Measurements from ENCODE around the gene SYT6. TPM values are rescaled to one million over a fixed set of nuclear protein-coding genes. Genes with fewer than 3 reads are reported as not detected.

Gene SYT6
- total and polyA plus RNA-seq, 10 of the 15 experiments (the other 5 are each of a cell fraction or from before 2014, with no cell fraction given): 0.05 to 0.39 TPM; not detected in 8

DNA sequence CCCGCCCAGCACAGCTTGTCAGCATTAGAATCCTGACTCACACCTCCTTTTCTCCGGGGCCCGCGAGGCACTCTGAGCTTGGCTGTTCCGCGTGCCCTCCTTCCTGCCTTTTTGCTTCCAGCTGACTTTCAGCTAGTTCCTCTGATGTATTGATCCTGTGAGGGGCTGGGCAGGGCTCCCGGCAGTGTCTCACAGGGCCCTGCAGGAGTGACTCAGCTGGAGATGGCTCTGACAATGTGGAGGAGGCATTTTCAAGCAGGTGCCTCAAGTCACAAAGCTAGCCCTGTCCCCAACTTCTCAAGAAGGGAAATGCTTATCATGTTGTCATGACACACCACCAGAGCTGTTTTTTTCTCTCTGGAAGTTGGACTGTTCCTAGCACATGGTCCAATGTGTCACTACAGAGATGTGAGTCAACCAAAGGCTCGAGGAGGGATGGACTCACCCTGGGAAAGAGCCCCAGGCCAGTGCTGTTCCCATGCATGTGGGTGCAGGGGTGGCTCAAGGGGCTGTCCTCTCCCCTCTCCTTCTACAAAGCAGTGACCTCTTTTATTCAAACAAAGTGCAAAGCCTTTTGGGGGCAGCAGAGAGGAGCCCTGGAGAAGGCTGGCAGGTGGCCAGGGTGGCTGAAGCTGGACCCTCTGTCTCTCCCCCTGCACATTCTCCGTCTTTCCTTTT is 30.6 kb downstream of the SYT6 start (continued):
- no peak for TF ChIP-seq ZBTB33 (IDR thresholded peaks at IDR 0.05)
- no peak for TF ChIP-seq NFYB (IDR thresholded peaks at IDR 0.05; ENCODE audit: insufficient read depth, low read depth, low read length)
- no peak for TF ChIP-seq MAX (IDR thresholded peaks at IDR 0.05; ENCODE audit: low read depth, low read length)
- TF ChIP-seq ZNF217 (IDR thresholded peaks at IDR 0.05): no peak
- no peak for TF ChIP-seq RELB (IDR thresholded peaks at IDR 0.05; ENCODE audit: low read depth)
- TF ChIP-seq ZZZ3 (IDR thresholded peaks at IDR 0.05; ENCODE audit: control insufficient read depth, insufficient read length, low read depth): no peak

- no peak overlapping the region for H3K27ac ChIP-seq (ENCODE audit: control insufficient read depth, insufficient read depth)
- SMC1A ChIA-PET (ENCODE audit: uncharacterized antibody, unreplicated experiment): interaction anchor here (0.7 to 1.6 kb wide), 2 partner anchors 8 to 142 kb away, joined by 3 to 6 read pairs; no protein-coding TSS in a partner anchor
- H4K20me1 ChIP-seq (ENCODE audit: control insufficient read depth, insufficient read depth): no peaks in the 10 kb centered on the region
- no peak for DNase-seq (ENCODE audit: low read depth, low spot score)
- 28% methylated on average over 13 of the region's 17 CpGs for WGBS (ENCODE audit: insufficient coverage, insufficient replicate concordance, low lambda C conversion rate, missing lambda C conversion rate)
- FAIRE-seq: no peak
- H3K36me3 ChIP-seq (ENCODE audit: control insufficient read depth in 2 of 2, insufficient read depth in 2 of 2, low read length in 1 of 2): no peaks in the 10 kb centered on the region
- BruUV-seq (replicated peaks): no TSS peak
- RAD21 ChIA-PET (ENCODE audit: unreplicated experiment): interaction anchor here (1.6 kb wide), 1 partner anchor 11 kb away, joined by 4 read pairs; no protein-coding TSS in a partner anchor
- in situ Hi-C loops (cut with MboI): no loop called here
- no peak overlapping the region for H2AFZ ChIP-seq (ENCODE audit: control insufficient read depth, low read depth, low read length)
- POLR2A ChIA-PET: no interaction called here
- no peak overlapping the region for H3K4me3 ChIP-seq
- no peak for ATAC-seq
- no peak overlapping the region for H3K9ac ChIP-seq (ENCODE audit: control insufficient read depth, insufficient read depth, low read length)
- H3K79me2 ChIP-seq (ENCODE audit: control insufficient read depth, insufficient read depth, low read length): no peaks in the 10 kb centered on the region
- intact Hi-C loops (cut with micrococcal nuclease; ENCODE audit: unreplicated experiment): no loop called here
- 0 out of 4 replicates have a peak, but pooled peaks cover 0 to 1% of the 10 kb centered on the region in 2 experiments for H3K27me3 ChIP-seq (replicated peaks in 1 of 2; ENCODE audit: control insufficient read depth in 2 of 2, insufficient read depth in 2 of 2, low read length in 1 of 2)
- H3K4me2 ChIP-seq (ENCODE audit: control insufficient read depth, insufficient read depth): no peak overlapping the region
- CTCF ChIA-PET: interaction anchor here (1.4 kb wide), 1 partner anchor 13 kb away, joined by 5 read pairs; no protein-coding TSS in a partner anchor
- no peaks in the 10 kb centered on the region for H3K4me1 ChIP-seq (ENCODE audit: control insufficient read depth, insufficient read depth, low read length)
- H3K9me3 ChIP-seq (replicated peaks; ENCODE audit: control insufficient read depth, insufficient read depth, low read length): no peaks in the 10 kb centered on the region
- no peak for TF ChIP-seq HDAC2 (IDR thresholded peaks at IDR 0.05)
- TF ChIP-seq MLLT1 (IDR thresholded peaks at IDR 0.05): no peak
- TF ChIP-seq FOXM1 (IDR thresholded peaks at IDR 0.05; ENCODE audit: low read depth, low read length): no peak
- no peak for TF ChIP-seq BHLHE40 (IDR thresholded peaks at IDR 0.05; ENCODE audit: borderline replicate concordance in 1 of 2, low read depth in 2 of 2, low read length in 1 of 2)
- TF ChIP-seq IKZF1 (conservative IDR thresholded peaks at IDR 0.05): no peak
- TF ChIP-seq ZNF207 (IDR thresholded peaks at IDR 0.05; ENCODE audit: borderline replicate concordance): no peak
- no peak for TF ChIP-seq PAX8 (IDR thresholded peaks at IDR 0.05)
- TF ChIP-seq CBX3 (IDR thresholded peaks at IDR 0.05; ENCODE audit: borderline replicate concordance, low read depth): no peak
- no peak for TF ChIP-seq MEF2A (IDR thresholded peaks at IDR 0.05; ENCODE audit: insufficient read depth, low read depth, low read length)
- TF ChIP-seq YY1 (IDR thresholded peaks at IDR 0.05; ENCODE audit: low read depth, low read length): no peak
- no peak for TF ChIP-seq SREBF1 (IDR thresholded peaks at IDR 0.05; ENCODE audit: low read length)
Measured at GRCh38 chr1:114118351-114118990, 35.2 kb downstream of the SYT6 start.

All from GM12878 (cell line).